GM23338 (cell line): Measurements from ENCODE around the gene SSTR5. TPM values are rescaled to one million over a fixed set of nuclear protein-coding genes. Genes with fewer than 3 reads are reported as not detected.

ENCODE experiments used
- ATAC-seq: fragments of 200-7000 bp; cut with Tn5 transposase; 3 replicates; pipeline ENCODE4 v1.9.1; 2020
- DNase-seq: peaks from one replicate; pipeline ENCODE4 v3.0.0-alpha.2; 2015; ENCODE audit warnings: low spot score
- H2AFZ ChIP-seq: fragments of 200-600 bp; sonication (generic); 2 replicates; pipeline ENCODE4 v1.8.0; 2016; ENCODE audit warnings: antibody characterized with exemption, mild to moderate bottlenecking, moderate library complexity
- H3F3A ChIP-seq: fragments of 200-600 bp; sonication (generic); replicated peaks from 2 replicates; pipeline ENCODE4 v1.8.0; 2017; ENCODE audit warnings: antibody characterized with exemption, mixed run types, low read depth
- H3K27ac ChIP-seq: fragments of 200-600 bp; sonication (generic); 2 replicates; pipeline ENCODE4 v1.6.1; 2016; ENCODE audit warnings: low read depth
- H3K27me3 ChIP-seq: fragments of 200-600 bp; sonication (generic); 2 replicates; pipeline ENCODE4 v1.8.0; 2016; ENCODE audit warnings: mild to moderate bottlenecking, mixed run types, moderate library complexity; ENCODE audit not compliant: insufficient read depth
- H3K36me3 ChIP-seq: fragments of 200-600 bp; sonication (generic); 2 replicates; pipeline ENCODE4 v1.8.0; 2016; ENCODE audit warnings: mild to moderate bottlenecking; ENCODE audit not compliant: insufficient read depth
- H3K4me1 ChIP-seq: fragments of 200-600 bp; sonication (generic); 2 replicates; pipeline ENCODE4 v1.8.0; 2016; ENCODE audit warnings: mild to moderate bottlenecking, moderate library complexity; ENCODE audit not compliant: insufficient read depth
- H3K4me2 ChIP-seq: fragments of 200-600 bp; sonication (generic); 2 replicates; pipeline ENCODE4 v1.7.1; 2017; ENCODE audit warnings: mixed run types
- H3K4me3 ChIP-seq: fragments of 200-600 bp; sonication (generic); 2 replicates; pipeline ENCODE4 v1.6.1; 2016; ENCODE audit warnings: mixed run types
- H3K79me2 ChIP-seq: fragments of 200-600 bp; sonication (generic); replicated peaks from 2 replicates; pipeline ENCODE4 v1.8.0; 2017; ENCODE audit warnings: mild to moderate bottlenecking; ENCODE audit not compliant: insufficient read depth
- H3K9me2 ChIP-seq: fragments of 200-600 bp; sonication (generic); 2 replicates; pipeline ENCODE4 v1.8.0; 2017; ENCODE audit not compliant: insufficient read depth
- H4K20me1 ChIP-seq: fragments of 200-600 bp; sonication (generic); replicated peaks from 2 replicates; pipeline ENCODE4 v1.8.0; 2017; ENCODE audit warnings: mild to moderate bottlenecking; ENCODE audit not compliant: insufficient read depth
- H3K27ac Mint-ChIP-seq: 2 replicates; pipeline ENCODE4 v1.8.0; 2020; ENCODE audit warnings: inconsistent platforms, mild to moderate bottlenecking, moderate library complexity, mixed read lengths
- H3K27me3 Mint-ChIP-seq: 3 replicates; pipeline ENCODE4 v1.8.0; 2022; ENCODE audit warnings: low read depth, mild to moderate bottlenecking, moderate library complexity, mixed read lengths, inconsistent platforms; ENCODE audit not compliant: insufficient read depth, poor library complexity
- H3K36me3 Mint-ChIP-seq: 3 replicates; pipeline ENCODE4 v1.8.0; 2021; ENCODE audit warnings: low read depth, mild to moderate bottlenecking, inconsistent platforms, moderate library complexity, mixed read lengths
- H3K4me1 Mint-ChIP-seq: 3 replicates; pipeline ENCODE4 v1.8.0; 2020; ENCODE audit warnings: mild to moderate bottlenecking, inconsistent platforms, mixed read lengths
- H3K4me3 Mint-ChIP-seq: 3 replicates; pipeline ENCODE4 v1.8.0; 2021; ENCODE audit warnings: moderate library complexity, mild to moderate bottlenecking, inconsistent platforms, mixed read lengths
- H3K9me3 Mint-ChIP-seq: 3 replicates; pipeline ENCODE4 v1.8.0; 2020; ENCODE audit warnings: moderate library complexity, mild to moderate bottlenecking, inconsistent platforms, mixed read lengths
- CREB1 ChIP-seq: fragments of 250-450 bp; sonication (Bioruptor Pico); IDR thresholded peaks from 2 replicates; pipeline ENCODE4 v1.5.0; 2020; ENCODE audit warnings: low read depth, mild to moderate bottlenecking, moderate library complexity
- EZH2 ChIP-seq: fragments of 200-600 bp; sonication (generic); IDR thresholded peaks from one replicate; pipeline ENCODE4 v1.8.0; 2017; ENCODE audit warnings: antibody characterized with exemption, mild to moderate bottlenecking, low read depth; ENCODE audit not compliant: unreplicated experiment
- EZH2phosphoT487 ChIP-seq: fragments of 200-600 bp; sonication (generic); IDR thresholded peaks from one replicate; pipeline ENCODE4 v1.8.1; 2018; ENCODE audit warnings: antibody characterized with exemption; ENCODE audit not compliant: unreplicated experiment
- JUNB ChIP-seq: IDR thresholded peaks from one replicate; pipeline ENCODE4 v1.6.1; 2016; ENCODE audit warnings: antibody characterized with exemption; ENCODE audit not compliant: unreplicated experiment
- NANOG ChIP-seq: IDR thresholded peaks from 2 replicates; pipeline ENCODE4 v1.6.1; 2016; ENCODE audit warnings: antibody characterized with exemption, borderline replicate concordance
- REST ChIP-seq: IDR thresholded peaks from one replicate; pipeline ENCODE4 v1.6.1; 2018; ENCODE audit warnings: antibody characterized with exemption; ENCODE audit not compliant: unreplicated experiment
- STAT1 ChIP-seq: IDR thresholded peaks from one replicate; pipeline ENCODE4 v1.6.1; 2016; ENCODE audit warnings: antibody characterized with exemption; ENCODE audit not compliant: unreplicated experiment
- ZNF114 ChIP-seq: fragments of 250-450 bp; sonication (Bioruptor Pico); IDR thresholded peaks from 2 replicates; pipeline ENCODE4 v1.5.0; 2020; ENCODE audit warnings: mild to moderate bottlenecking, moderate library complexity
- ZNF331 ChIP-seq: fragments of 250-450 bp; sonication (Bioruptor Pico); IDR thresholded peaks from 2 replicates; pipeline ENCODE4 v1.5.0; 2020; ENCODE audit warnings: low read depth, mild to moderate bottlenecking, moderate library complexity
- polyA plus RNA-seq: library from polyadenylated mRNA; unstranded; fragments of >200 nt; fragmentation: Nextera tagmentation; extraction: Ambion mirVana; gene quantifications from 2 replicates; pipeline ENCODE4 v1.2.1, GENCODE V29; 2016
- total RNA-seq: library from RNA; depleted of rRNA; stranded (reverse); fragments of >200 nt; shearing (Covaris generic); gene quantifications from 2 replicates; pipeline ENCODE4 v1.2.3, GENCODE V29; 2014
- TF ChIP-seq, protein P1 (sequence below), 2 experiments: fragments of 200-600 bp in 1 of 2; sonication (generic) in 1 of 2; conservative IDR thresholded peaks; 2 replicates each; pipeline versions ENCODE4 v1.5.1 to v1.6.1; 2016 to 2017; ENCODE audit warnings: antibody characterized with exemption in 2 of 2, low read depth in 2 of 2, mild to moderate bottlenecking in 2 of 2, moderate library complexity in 1 of 2

Gene SSTR5
- total and polyA plus RNA-seq, 2 experiments from 2014 or later: 0.60 to 1.0 TPM

GRCh38 chr16:1030473-1030901 is 42.1 kb upstream of the SSTR5 start:
- Histone ChIP-seq H4K20me1 (no peaks in the 10 kb centered on the region), H3K79me2 (no peaks in the 10 kb centered on the region), H3K36me3 (no peaks in the 10 kb centered on the region), H3F3A (no peaks in the 10 kb centered on the region), H3K4me2 (no peak overlapping the region), H3K27me3 (no peaks in the 10 kb centered on the region), H2AFZ (no peak overlapping the region), H3K27ac (no peak overlapping the region), H3K4me3 (no peak overlapping the region), H3K9me2 (no peaks in the 10 kb centered on the region), H3K4me1 (no peaks in the 10 kb centered on the region)
- Mint-ChIP-seq H3K4me3 (no peak overlapping the region), H3K9me3 (no peaks in the 10 kb centered on the region), H3K4me1 (no peaks in the 10 kb centered on the region), H3K27me3 (peaks cover 7% of the 10 kb centered on the region), H3K36me3 (no peaks in the 10 kb centered on the region), H3K27ac (no peak overlapping the region)
- DNase-seq (no peak), ATAC-seq (peak; percentile 63)
- no peak for TF ChIP-seq REST
- TF ChIP-seq, protein P1, sequence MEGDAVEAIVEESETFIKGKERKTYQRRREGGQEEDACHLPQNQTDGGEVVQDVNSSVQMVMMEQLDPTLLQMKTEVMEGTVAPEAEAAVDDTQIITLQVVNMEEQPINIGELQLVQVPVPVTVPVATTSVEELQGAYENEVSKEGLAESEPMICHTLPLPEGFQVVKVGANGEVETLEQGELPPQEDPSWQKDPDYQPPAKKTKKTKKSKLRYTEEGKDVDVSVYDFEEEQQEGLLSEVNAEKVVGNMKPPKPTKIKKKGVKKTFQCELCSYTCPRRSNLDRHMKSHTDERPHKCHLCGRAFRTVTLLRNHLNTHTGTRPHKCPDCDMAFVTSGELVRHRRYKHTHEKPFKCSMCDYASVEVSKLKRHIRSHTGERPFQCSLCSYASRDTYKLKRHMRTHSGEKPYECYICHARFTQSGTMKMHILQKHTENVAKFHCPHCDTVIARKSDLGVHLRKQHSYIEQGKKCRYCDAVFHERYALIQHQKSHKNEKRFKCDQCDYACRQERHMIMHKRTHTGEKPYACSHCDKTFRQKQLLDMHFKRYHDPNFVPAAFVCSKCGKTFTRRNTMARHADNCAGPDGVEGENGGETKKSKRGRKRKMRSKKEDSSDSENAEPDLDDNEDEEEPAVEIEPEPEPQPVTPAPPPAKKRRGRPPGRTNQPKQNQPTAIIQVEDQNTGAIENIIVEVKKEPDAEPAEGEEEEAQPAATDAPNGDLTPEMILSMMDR (conservative IDR thresholded peaks at IDR 0.05; ENCODE audit: low read depth in 2 of 2): 0 out of 4 replicates have a peak, but pooled peaks of 1 of the 2 experiments have one; percentile 0
- TF ChIP-seq EZH2: no peak
- TF ChIP-seq EZH2phosphoT487: no peak
- TF ChIP-seq JUNB: no peak
- no peak for TF ChIP-seq STAT1
- no peak for TF ChIP-seq ZNF114 (CRISPR knock-in tag)
- TF ChIP-seq ZNF331 (CRISPR knock-in tag): no peak

- Mint-ChIP-seq H3K4me3 (no peak overlapping the region), H3K36me3 (no peaks in the 10 kb centered on the region), H3K27me3 (peaks cover 7% of the 10 kb centered on the region), H3K27ac (no peak overlapping the region), H3K9me3 (no peaks in the 10 kb centered on the region), H3K4me1 (no peaks in the 10 kb centered on the region)
- no peak for DNase-seq
- Histone ChIP-seq H3K4me3 (no peak overlapping the region), H3K9me2 (no peaks in the 10 kb centered on the region), H3K4me2 (no peak overlapping the region), H3K27ac (no peak overlapping the region), H3K79me2 (no peaks in the 10 kb centered on the region), H2AFZ (no peak overlapping the region), H3K27me3 (no peaks in the 10 kb centered on the region), H4K20me1 (no peaks in the 10 kb centered on the region), H3K4me1 (no peaks in the 10 kb centered on the region), H3F3A (no peaks in the 10 kb centered on the region), H3K36me3 (no peaks in the 10 kb centered on the region)
- no peak for ATAC-seq
- TF ChIP-seq, protein P1 (conservative IDR thresholded peaks at IDR 0.05; ENCODE audit: low read depth in 2 of 2): no peak
- TF ChIP-seq STAT1: no peak
- no peak for TF ChIP-seq JUNB
- TF ChIP-seq CREB1 (CRISPR knock-in tag): no peak
- TF ChIP-seq NANOG: no peak
- TF ChIP-seq EZH2: no peak
- no peak for TF ChIP-seq ZNF114 (CRISPR knock-in tag)
- no peak for TF ChIP-seq EZH2phosphoT487
Measured at GRCh38 chr16:1031666-1032065, 40.9 kb upstream of the SSTR5 start.
